Progenitor cell of endocrine pancreas (in vitro differentiated cells): ENCODE measurements around the gene ADAD2. TPM values are rescaled to one million over a fixed set of nuclear protein-coding genes. Genes with fewer than 3 reads are reported as not detected.
A peak's percentile ranks its signal among the peaks of the same experiment; 100 is the strongest.

Source experiments
- DNase-seq: peaks from one replicate; pipeline ENCODE4 v3.0.0; 2021; ENCODE audit warnings: low spot score; ENCODE audit not compliant: unreplicated experiment
- H3K27ac Mint-ChIP-seq: 2 replicates; pipeline ENCODE4 v1.8.0; 2021; ENCODE audit warnings: mild to moderate bottlenecking, moderate library complexity, mixed read lengths
- H3K27me3 Mint-ChIP-seq: 2 replicates; pipeline ENCODE4 v1.8.0; 2021; ENCODE audit warnings: mixed read lengths
- H3K36me3 Mint-ChIP-seq: 2 replicates; pipeline ENCODE4 v1.8.0; 2022; ENCODE audit warnings: mixed read lengths; ENCODE audit not compliant: insufficient read depth
- H3K4me1 Mint-ChIP-seq: 2 replicates; pipeline ENCODE4 v1.8.0; 2021; ENCODE audit warnings: low read depth, mixed read lengths
- H3K4me3 Mint-ChIP-seq: 2 replicates; pipeline ENCODE4 v1.8.0; 2021; ENCODE audit warnings: low read depth, mild to moderate bottlenecking, moderate library complexity, mixed read lengths
- H3K9me3 Mint-ChIP-seq: 2 replicates; pipeline ENCODE4 v1.8.0; 2021; ENCODE audit warnings: low read depth, mixed read lengths
- total RNA-seq: library from RNA; stranded (reverse); gene quantifications from 2 replicates; pipeline ENCODE4 v1.2.1, GENCODE V29; 2021
- TF ChIP-seq, protein P1 (sequence below): fragments of 200-600 bp; sonication (generic); IDR thresholded peaks from one replicate; pipeline ENCODE4 v1.5.0; 2021; ENCODE audit warnings: antibody characterized with exemption, mild to moderate bottlenecking; ENCODE audit not compliant: unreplicated experiment

The ADAD2 gene
- total RNA-seq, 1 donor from 2014 or later, result not detected

DNA sequence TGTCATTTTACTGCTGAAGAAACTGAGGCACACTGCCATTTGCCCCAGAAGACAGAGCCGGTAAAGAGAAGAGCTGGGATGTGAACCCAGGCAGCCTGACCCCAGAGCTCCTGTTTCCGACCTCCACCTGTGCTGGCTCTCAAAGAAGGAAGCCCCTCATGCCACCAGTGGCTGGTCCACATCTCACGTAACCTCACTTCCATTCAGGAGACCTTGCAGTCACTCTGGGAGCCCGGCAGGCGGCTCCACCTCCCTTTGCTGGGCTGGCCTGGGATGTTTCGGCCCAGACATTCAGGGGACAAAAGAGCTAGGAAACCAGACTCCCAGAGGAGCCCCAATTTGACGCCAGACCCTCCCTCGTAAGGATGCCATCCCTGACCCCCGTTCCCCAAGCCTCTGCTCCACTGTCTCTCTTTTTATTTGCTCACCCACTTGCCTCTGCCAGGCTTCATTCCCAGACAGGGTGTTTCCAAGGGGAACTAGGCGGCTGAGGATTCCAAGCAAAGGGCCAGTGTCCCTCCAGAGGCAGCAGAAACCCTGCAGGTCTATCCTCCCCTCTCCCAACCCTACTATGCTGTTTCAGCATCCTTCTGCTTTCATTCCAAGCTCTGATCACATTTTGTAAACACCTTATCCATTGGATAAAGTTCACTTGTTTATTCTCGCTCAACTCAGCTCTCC is 6.9 kb upstream of the ADAD2 start:
- peak overlapping the region; percentile 7 for H3K4me3 Mint-ChIP-seq
- TF ChIP-seq, protein P1, sequence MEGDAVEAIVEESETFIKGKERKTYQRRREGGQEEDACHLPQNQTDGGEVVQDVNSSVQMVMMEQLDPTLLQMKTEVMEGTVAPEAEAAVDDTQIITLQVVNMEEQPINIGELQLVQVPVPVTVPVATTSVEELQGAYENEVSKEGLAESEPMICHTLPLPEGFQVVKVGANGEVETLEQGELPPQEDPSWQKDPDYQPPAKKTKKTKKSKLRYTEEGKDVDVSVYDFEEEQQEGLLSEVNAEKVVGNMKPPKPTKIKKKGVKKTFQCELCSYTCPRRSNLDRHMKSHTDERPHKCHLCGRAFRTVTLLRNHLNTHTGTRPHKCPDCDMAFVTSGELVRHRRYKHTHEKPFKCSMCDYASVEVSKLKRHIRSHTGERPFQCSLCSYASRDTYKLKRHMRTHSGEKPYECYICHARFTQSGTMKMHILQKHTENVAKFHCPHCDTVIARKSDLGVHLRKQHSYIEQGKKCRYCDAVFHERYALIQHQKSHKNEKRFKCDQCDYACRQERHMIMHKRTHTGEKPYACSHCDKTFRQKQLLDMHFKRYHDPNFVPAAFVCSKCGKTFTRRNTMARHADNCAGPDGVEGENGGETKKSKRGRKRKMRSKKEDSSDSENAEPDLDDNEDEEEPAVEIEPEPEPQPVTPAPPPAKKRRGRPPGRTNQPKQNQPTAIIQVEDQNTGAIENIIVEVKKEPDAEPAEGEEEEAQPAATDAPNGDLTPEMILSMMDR, result no peak

DNA sequence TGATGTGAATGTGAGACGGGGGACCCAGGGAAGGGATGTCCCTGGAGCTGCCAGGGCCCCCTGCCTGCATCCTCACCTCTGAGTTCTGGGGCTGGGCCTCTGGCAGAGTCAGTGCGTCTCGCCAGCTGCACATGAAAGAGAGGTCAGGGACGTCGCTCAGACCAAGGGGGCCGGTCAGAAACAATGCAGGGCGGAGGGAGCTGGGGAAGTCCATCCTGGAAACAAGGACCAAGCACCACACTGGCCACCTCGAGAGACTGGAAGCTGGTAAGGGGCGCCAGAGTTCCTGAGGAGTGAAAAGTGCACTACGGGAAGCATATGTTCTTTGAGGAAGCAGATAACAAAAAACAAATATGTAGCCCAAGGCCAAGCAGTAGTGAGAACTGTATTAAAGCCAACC is 6.2 kb upstream of the ADAD2 start:
- H3K9me3 Mint-ChIP-seq, result no peaks in the 10 kb centered on the region
- no peak overlapping the region for H3K27ac Mint-ChIP-seq
- peaks cover 7% of the 10 kb centered on the region for H3K4me1 Mint-ChIP-seq

More for the DNA sequence above, 6.9 kb upstream of the ADAD2 start:
- no peak overlapping the region for H3K27ac Mint-ChIP-seq
- peaks cover 7% of the 10 kb centered on the region for H3K4me1 Mint-ChIP-seq
- no peaks in the 10 kb centered on the region for H3K9me3 Mint-ChIP-seq
- no peak for DNase-seq
- H3K36me3 Mint-ChIP-seq, result peaks cover 10% of the 10 kb centered on the region
- no peaks in the 10 kb centered on the region for H3K27me3 Mint-ChIP-seq

DNA sequence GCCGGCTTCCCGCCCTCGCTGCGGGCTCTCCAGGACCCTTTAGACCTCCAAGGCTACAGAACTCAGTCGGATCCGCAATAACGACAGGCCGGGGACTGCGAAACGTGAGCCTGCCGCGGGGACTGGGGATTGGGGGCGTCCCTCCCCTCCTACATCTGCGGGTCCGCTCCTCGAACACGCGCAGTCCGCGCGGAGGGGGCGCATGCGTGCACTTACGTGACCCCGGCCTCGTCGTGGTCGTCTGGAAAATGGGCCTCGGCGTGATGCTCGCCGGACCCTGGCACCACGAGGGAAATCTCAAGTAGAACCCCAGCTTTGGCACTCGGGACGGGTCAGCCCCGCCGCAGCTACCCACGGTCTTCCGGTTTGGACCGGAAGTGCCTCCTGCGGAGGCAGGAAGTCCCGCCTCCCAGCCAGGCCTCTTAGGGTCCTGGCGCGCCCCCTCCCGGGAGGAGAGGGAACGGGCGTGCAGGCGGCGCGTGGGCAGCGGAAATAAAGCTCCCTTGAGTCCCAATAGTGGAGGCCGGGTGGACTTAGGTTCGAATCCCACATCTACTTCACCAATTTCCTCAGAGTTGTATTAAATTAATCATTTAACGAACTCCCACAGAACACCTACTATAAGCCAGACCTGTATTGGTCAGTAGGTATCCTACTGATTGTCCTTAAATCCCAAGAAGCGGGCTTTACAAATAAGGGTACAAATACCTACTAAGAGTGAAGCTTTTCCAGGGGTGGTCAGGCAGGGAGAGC is 4.1 kb upstream of the ADAD2 start, which contains the start of gene TAF1C:
Gene TAF1C, minus strand, starts transcription at position 373 of the 753 bp plus-strand sequence. CDS start 2,069 bp downstream, outside the sequence.
- peak within 1 kb of the TSS; percentile 95 for H3K4me3 Mint-ChIP-seq
- peak within 1 kb of the TSS; percentile 94 for H3K27ac Mint-ChIP-seq
- H3K9me3 Mint-ChIP-seq, result no peaks in the 10 kb centered on the region
- H3K4me1 Mint-ChIP-seq, result peaks cover 7% of the 10 kb centered on the region
- peak; percentile 86 for DNase-seq
- no peaks in the 10 kb centered on the region for H3K27me3 Mint-ChIP-seq
- peaks cover 10% of the 10 kb centered on the region for H3K36me3 Mint-ChIP-seq
- TF ChIP-seq, protein P1, result peak; percentile 97

More for the DNA sequence above, 6.2 kb upstream of the ADAD2 start:
- Mint-ChIP-seq H3K36me3 (peaks cover 10% of the 10 kb centered on the region), H3K4me3 (peak overlapping the region; percentile 95), H3K27me3 (no peaks in the 10 kb centered on the region)
- TF ChIP-seq, protein P1, result no peak
- no peak for DNase-seq

DNA sequence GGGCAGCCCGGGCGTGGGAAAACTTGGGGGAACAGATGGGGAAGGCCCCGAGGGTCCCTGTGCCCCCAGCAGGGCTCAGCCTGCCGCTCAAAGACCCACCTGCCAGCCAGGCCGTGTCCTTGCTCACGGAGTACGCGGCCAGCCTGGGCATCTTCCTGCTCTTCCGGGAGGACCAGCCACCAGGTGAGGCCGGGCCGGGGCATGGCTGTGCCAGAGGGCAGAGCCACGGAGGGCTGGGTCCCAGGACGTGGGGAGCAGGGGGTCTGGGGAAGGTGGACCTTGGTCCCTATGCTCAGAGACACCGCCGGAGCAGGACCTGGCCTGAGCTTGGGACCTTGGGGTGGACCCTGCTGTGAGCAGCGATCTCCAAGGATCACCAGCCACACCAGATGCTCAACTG is 509 bp downstream of the ADAD2 start:
- Mint-ChIP-seq H3K27me3 (peaks cover 7% of the 10 kb centered on the region), H3K4me1 (no peaks in the 10 kb centered on the region), H3K36me3 (no peaks in the 10 kb centered on the region), H3K9me3 (no peaks in the 10 kb centered on the region), H3K27ac (no peak overlapping the region), H3K4me3 (no peak overlapping the region)
- no peak for DNase-seq
- TF ChIP-seq, protein P1, result no peak

DNA sequence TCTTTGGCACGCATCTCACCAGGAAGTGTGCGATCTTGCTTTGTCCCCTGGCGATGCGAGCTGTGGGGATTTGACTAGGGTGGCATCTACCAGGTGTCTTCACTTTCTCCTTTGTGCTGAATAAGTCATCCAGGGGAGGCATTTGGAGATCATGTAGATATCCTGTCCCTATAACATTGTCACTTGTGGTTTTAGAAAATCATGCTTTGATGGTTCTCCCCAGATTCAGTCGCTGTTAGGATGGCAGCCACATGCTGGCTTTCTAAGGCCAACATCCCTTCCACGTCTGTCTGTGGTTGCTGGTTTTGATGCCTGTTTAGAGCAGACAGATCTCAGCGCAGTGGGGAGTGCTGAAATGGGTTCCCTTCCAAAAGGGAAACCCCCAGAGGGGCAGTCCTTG is 2.5 kb downstream of the ADAD2 start:
- TF ChIP-seq, protein P1, result no peak
- peaks cover 13% of the 10 kb centered on the region for H3K27me3 Mint-ChIP-seq
- H3K4me1 Mint-ChIP-seq, result peaks cover 3% of the 10 kb centered on the region
- H3K36me3 Mint-ChIP-seq, result no peaks in the 10 kb centered on the region
- no peak for DNase-seq
- H3K4me3 Mint-ChIP-seq, result no peak overlapping the region
- H3K27ac Mint-ChIP-seq, result no peak overlapping the region
- H3K9me3 Mint-ChIP-seq, result no peaks in the 10 kb centered on the region
